HG02623 (cell line): ENCODE data around the gene MND1.
"Not testable (repeated sequence)": the region's sequence is repeated elsewhere in the genome, so short reads cannot be mapped to it uniquely, and the experiment has no call there.

Source experiments
- ATAC-seq: cut with Tn5 transposase; IDR thresholded peaks from one replicate; pipeline ENCODE4 v1.9.1; 2021; ENCODE audit warnings: moderate library complexity; ENCODE audit not compliant: unreplicated experiment

Gene MND1

DNA sequence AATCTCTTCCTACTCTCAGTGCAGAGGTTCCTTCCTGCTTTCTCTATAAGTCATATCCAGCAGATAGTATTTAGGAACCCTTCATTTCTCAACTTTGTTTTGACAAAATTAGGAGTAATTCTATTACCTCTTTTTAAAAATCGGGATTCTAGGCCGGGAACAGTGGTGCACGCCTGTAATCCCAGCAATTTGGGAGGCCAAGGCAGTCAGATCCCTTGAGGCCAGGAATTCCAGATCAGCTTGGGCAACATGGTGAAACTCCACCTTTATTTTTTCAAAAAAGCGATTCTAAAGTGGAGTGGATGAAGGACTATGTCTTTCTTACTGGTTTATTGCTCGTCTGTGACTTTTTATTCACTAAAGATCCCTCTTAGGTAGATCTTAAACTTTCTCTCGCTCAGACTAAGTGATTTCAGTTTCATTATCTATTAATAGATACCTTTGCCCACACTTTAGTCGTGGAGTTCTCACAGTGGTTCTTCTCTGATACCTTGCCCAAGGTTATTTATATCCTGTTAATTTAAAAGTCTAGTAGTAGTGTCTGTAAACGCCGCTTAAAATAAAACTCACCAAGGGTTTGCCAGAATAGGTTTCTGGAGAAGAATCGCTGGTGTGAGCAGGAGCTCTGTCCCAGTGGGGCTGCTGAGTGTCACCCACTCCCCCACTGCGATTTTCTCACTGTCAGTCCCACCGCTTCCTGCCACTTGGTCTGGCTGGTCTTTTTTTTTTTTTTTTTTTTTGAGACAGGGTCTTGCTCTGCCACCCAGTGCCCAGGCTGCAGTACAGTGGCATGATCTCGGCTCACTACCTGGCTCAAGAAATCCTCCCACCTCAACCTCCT lies 94.6 kb downstream of the MND1 start:
- peak; percentile 71 for ATAC-seq

DNA sequence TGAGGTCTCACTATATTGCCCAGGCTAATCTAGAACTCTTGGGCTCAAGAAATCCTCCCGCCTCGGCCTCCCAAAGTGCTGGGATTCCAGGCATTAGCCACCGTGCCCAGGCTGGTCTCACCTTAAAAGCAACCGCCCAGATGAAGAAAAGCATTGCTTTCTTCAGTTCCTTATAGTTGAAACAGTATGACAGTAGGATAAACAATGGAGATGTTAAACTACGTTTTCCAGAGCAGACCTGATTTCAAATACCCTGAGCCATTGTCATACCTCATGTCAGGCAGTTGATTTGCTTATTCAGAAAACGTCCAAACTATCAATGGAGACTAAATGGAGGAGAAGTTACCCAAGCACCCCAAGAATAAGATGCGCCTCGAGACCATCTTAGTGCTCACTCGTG lies 95.3 kb downstream of the MND1 start:
- ATAC-seq = no peak

DNA sequence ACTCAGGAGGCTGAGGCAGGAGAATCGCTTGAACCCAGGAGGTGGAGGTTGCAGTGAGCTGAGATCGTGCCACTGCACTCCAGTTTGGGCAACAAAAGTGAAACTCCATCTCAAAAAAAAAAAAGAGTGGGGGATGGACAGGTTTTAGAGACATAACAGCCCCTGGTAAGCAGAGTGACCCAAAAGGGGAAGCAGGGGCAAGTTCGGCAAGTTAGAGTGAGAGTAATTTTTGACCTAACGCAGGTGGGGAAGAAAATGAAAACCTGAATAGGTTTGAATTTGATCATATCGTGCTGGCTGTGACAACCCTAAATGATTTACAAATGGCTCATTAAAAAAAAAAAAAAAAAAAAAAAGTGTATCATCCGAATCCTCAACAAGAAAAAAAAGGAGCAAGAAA lies 96.0 kb downstream of the MND1 start:
- no peak for ATAC-seq

DNA sequence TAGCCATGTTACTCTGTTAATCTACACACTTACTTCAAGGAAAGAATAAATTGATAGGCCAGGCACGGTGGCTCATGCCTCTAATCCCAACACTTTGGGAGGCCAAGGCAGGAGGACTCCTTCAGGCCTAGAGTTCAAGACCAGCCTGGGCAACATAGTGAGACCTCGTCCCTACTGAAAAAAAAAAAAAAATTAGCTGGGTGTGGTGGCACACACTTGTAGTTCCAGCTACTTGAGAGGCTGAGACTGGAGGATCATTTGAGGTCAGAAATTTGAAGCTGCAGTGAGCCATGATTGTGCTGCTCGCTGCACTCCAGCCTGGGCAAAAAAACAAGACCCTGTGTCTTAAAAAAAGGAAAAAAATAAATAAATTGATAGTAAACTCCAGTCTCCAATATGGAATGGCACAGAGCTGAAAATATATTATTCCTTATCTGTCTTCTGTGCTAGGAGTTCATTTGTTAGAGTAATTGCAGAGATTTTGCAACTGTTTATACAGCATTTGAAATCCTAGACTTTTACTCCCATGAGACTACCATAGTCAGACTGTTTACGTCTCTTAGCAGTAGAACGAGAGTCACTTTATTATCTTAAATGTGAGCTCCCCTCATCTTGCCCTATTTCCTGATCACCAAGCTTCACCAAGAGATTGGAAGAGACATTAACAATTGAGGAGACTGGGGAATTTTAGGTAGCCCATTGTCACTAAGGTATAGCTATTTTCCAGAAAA lies 102.9 kb downstream of the MND1 start:
- ATAC-seq = no peak

DNA sequence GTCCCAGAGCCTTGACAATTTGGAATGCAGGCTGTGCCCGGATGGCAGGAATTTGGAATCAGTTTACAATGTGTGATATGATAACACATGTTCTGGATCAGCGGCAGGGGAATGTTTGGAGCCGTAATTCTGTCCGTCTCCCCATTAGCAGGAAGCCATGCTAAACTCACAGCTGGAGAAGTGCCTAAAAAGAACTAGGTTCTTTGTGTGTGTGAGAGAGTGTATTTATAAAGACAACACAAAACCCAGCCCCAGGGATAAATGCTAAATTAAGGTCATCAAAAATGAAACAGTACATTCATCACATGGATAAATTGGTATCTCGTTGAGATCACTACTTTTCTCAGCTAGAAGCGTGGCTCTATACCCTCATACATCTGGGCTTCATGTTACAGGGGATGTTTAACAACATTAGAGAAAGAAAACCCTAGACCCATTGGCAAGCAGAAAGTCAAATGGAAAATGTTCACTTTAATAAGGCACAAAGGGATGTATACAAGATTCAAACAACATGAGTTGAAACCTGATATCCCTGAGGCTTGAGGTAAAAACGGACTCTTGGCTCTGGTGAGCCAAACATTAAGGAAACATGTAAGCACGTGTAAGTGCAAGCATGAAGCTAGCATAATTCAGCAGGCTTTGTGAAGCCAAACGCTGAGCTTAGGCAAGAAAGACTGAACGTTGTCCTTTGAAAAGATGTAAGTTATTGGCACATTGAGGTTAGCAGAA lies 103.7 kb downstream of the MND1 start:
- no peak for ATAC-seq

DNA sequence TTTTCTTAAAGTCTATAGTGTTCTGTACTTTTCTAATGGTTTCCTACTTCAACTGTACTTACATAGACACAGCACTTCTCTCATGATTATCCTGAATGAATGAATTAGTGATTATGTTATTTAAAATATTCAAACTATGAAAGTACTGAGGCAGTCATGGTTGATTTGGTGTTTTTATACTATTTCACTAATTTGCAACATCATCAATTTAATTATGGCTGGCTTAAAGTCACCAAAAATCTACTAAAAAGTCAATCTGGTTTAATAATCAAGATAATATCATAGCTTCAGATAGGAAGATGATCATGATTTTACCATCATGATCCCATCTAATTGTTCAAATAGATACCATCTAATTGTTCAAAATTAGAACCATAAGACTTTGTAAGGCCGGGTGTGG lies 104.8 kb downstream of the MND1 start:
- no peak for ATAC-seq

DNA sequence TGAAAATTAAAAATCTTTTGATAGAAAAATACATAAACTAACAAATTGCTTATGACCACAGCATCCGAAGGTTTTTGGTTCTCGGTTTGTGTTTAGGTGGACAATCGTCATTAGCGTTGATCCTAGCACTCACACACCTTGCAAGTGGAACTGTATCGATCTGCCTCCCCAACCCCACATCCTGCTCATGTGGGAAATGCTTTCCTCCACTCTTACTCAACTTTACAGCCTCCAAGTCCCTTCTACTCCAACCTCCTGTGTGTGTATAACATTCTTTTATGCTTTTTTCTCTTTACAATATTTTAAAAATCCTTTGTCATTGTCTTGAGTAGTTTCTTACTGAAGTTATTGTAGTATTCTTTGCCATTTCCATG lies 106.0 kb downstream of the MND1 start:
- no peak for ATAC-seq

DNA sequence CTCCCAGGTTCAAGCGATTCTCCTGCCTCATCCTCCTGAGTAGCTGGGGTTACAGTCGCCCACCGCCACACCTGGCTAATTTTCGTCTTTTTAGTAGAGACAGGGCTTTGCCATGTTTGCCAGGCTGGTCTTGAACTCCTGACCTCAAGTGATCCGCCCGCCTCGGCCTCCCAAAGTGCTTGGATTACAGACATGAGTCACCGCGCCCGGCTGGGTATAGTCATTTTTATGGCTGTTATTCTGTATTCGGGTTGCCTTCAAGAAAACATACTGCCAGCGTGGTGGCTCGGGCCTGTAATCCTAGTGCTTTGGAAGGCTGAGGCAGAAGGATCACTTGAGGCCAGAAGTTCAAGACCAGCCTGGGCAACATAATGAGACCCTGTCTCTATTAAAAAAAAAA lies 106.7 kb downstream of the MND1 start:
- not testable (repeated sequence) for ATAC-seq

DNA sequence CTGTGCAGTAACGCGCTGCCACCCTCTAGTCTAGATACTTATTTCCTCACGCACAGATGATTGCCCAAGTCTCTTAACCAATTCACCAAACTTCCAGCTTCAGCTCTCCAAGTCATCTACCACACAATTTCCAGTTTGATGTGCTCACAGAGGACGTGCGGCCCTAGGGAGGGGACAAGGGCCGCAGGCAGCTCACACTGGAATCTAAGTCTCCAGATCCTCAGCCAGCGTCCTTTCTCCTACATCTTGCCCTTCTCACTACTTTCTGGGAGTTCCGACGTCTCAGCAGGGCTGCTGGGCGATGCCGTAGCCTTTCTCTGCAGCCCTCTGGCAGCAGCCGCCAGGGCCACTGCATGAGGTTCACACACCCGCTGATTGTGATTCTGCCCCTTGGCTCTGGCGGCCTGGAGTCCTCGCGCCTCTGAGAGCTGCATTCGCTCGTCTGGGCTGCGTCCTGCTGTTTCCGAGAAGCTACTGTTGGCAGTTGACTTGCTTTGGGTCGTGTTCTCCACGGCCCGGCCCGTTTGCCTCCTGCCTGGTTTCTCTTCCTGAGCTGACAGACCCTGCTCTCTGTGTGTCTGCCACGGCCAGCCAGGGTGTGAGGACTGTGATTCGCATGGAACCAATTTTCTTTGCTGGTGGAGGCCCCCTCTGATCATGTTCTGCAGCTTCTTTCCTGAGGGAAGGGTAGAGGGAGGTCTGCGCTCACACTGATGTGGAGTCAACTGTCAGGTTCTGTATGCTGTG lies 107.6 kb downstream of the MND1 start:
- no peak for ATAC-seq

DNA sequence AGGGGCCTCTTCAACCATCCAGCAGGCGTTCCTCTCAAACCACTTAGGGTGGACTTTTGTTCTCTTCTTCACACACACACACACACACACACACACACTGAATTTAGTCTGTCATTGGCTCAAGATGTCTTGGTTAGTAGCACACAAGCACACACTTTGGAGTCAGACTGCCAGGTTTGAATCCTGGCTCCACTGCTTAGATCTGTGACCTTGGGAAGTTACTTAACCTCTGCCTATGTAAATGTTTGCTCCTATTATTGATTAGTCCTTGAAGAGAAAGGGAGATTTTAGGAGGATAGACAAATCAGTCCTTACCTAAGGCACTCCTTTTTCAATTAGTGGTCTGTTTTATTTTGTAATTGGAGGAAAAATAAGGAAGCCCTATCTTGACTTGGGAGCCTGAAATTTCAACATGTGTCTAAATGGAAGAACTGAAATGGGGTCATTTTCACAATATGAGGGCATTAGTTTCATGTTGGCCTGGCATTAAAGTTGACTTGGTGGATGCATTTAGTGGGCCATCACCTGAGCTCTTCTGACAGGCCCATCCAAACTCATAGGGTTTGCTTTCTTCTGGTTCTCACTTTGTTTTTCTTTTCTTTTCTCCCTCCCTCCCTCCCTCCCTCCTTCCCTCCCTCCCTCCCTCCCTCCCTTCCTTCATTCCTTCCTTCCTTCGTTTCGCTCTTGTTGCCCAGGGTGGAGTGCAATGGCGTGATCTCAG lies 108.3 kb downstream of the MND1 start:
- no peak for ATAC-seq

DNA sequence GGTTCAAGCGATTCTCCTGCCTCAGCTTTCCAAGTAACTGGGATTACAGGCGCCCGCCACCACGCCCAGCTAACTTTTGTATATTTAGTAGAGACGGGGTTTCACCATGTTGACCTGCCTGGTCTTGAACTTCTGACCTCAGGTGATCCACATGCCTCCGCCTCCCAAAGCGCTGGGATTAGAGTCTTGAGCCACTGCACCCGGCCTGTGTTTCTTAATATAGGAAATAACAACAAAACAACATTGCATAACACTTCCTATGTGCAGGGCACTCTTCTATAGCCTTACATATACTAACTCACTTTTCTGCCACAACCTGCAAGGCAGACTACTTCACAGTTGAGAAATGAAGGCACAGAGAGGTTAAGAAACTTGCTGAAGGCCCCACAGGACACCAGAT lies 108.9 kb downstream of the MND1 start:
- ATAC-seq = no peak

DNA sequence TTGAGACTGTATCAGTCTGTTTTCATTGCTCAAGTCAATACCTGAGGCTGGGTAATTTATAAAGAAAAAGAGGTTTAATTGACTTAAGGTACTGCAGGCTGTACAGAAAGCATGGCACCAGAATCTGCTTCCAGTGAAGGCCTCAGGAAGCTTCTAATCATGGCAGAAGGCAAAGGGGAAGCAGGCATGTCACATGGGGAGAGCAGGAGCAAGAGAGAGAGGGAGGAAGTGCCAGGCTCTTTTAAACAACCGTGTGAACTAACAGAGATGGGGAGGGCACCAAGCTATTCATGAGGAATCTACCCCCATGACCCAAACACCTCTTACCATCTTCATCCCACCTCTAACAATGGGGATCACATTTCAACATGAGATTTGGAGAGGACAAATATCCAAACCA lies 114.5 kb downstream of the MND1 start:
- no peak for ATAC-seq

DNA sequence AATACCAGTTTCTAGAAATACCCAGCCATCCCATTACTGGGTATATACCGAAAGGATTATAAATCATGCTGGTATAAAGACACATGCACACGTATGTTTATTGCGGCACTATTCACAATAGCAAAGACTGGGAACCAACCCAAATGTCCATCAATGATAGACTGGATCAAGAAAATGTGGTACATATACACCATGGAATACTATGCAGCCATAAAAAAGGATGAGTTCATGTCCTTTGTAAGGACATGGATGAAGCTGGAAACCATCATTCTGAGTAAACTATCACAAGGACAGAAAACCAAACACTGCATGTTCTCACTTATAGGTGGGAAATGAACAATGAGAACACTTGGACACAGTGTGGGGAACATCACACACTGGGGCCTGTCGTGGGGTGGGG lies 117.1 kb downstream of the MND1 start:
- ATAC-seq = not testable (repeated sequence)

DNA sequence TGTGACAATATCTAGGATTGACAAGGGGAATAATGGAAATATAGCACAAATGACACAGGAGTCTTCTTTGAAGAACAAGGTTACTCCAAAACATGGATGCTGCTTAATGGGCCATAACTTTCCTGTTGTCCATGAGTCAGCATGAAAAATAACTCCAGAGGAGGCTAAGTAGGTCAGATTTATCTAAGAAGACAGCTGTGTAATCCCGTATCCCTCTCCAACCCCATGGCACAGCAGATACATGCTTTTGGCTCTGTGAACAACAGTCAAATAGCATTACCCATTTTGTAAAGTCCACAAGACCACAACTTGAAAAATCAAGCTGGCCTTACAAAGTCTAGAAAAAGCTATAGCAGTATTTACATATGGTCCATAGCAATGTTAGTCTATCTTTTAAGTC lies 119.6 kb downstream of the MND1 start:
- ATAC-seq = no peak
